GM21737 (cell line): ENCODE results near the gene COX14.
A peak's percentile ranks its signal among the peaks of the same experiment; 100 is the strongest.
"Not testable (repeated sequence)": the region's sequence is repeated elsewhere in the genome, so short reads cannot be mapped to it uniquely, and the experiment has no call there.

ENCODE experiments used
- ATAC-seq: cut with Tn5 transposase; IDR thresholded peaks from one replicate; pipeline ENCODE4 v1.9.1; 2021; ENCODE audit warnings: mild to moderate bottlenecking, moderate library complexity; ENCODE audit not compliant: unreplicated experiment

COX14 gene

DNA sequence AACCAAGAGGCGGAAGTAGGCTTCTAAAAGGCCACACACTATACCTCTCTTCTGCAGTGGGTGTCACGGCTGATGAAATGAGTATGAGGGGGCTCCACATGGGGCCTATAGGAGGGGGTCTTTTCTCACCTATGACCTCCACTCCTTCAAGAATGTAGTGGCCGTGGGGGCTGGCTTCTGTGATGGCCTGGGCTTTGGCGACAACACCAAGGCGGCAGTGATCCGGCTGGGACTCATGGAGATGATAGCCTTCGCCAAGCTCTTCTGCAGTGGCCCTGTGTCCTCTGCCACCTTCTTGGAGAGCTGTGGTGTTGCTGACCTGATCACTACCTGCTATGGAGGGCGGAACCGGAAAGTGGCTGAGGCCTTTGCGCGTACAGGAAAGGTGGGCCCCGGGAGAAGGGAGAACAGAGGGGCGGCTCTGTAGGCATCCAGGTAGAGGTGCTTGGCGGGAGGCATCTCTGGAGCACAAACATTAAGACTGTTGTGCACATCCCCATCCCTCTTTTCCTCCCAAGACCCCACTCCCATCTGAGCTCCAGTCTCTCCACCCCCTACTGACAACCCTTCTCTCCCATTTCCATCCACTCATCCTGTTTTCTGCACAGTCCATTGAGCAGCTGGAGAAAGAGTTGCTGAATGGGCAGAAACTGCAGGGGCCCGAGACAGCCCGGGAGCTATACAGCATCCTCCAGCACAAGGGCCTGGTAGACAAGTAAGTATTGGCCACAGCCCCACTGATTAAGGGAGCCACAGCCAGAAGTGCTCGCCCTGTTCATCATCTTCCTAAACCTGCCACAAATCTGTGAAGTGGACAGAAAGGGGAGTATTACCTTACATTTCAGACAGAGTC, 4.4 kb upstream of the COX14 start:
- ATAC-seq: no peak

- ATAC-seq: no peak
These were observed 2.7 kb upstream of the COX14 start for GRCh38 chr12:50109319-50109718.

- no peak for ATAC-seq
These were observed 1.8 kb upstream of the COX14 start for GRCh38 chr12:50110127-50110761.

GRCh38 chr12:50110762-50111351, 1.2 kb upstream of the COX14 start:
- ATAC-seq: peak; percentile 18

DNA sequence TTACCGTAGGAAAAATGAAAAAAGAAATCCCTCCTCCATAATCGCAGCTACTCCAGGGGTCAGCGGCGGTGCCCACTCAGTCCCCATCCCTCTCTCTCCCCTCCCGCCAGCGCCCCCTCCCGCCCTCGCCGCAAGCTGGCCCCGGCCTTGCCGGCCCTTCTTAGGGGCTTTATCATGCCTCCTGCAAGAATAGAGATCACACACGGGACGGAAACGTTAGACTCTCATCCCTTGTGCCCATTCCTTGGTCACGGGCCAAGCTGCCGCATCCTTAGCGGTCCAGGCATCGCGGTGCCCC, 692 bp upstream of the COX14 start:
- ATAC-seq: peak; percentile 4

DNA sequence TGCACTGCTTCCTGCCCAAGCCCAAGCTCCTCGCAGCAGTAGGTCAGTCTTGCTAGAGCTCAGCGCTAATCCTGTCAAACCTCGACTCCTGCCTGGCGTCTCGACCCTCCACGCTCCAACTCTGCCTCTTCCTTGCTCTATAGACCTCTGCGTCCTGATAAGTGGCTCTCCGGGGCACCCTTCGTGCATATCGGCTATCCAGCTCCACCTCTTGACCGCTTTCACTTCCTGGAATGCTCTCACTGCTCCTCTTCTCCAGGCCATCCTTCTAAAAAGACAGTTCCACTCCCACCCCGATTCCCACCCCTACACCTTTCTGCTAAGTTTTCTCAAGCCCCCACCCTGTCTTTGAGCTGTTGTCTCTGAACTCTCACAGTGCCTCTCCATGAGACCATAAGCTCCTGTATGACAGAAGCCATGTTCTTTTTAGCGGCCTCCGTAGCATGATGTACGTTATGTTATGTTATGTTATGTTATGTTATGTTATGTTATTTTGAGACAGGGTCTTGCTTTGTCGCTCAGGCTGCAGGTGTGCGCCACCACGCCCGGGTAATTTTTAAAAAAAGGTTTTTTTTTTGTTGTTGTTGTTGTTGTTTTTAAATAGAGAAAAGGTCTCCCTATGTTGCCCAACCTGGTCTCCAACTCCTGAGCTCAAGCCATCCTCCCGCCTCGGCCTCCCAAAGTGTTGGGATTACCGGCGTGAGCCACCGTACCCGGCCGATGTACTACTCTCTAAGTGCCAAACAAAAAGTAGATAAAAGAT, 601 bp downstream of the COX14 start:
- no peak for ATAC-seq

DNA sequence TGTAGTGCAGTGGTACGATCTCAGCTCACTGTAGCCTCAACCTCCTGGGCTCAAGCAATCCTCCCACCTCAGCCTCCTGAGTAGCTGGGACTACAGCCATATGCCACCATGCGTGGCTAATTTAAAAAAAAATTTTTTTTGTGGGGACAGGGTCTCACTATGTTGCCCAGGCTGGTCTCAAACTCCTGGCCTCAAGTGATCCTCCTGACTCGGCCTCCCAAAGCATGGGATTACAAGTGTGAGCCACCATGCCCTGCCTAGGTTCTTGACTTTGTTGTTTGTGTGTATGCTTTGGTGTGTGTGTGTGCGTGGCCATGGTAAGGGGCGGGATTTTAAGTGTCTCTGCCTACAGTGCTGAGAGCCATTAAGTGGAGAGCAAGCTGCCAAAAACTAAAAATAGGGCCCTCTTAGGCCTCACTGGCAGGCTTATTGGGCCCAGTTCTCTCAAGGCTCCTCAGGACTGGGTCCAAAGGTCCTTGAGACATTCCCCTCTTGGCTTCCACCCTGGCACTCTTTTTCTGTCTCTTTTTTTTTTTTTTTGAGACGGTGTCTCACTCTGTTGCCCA, 5.1 kb downstream of the COX14 start:
- ATAC-seq: no peak

DNA sequence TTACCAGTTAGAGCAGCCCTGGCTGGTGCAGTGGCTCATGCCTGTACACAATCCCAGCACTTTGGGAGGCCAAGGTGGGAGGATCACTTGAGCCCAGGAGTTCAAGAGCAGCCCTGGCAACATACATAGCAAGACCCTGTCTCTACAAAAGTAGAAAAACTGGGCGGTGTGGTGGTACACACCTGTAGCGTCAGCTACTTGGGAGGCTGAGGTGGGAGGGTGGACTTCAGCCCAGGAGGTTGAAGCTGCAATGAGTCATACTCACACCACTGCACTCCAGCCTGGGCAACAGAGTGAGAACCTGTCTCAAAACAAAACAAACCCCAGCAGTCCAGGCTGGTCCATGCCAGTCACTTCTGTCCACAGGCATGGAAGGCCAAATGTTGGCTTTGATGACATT, 7.4 kb downstream of the COX14 start:
- no peak for ATAC-seq

GRCh38 chr12:50120521-50120920, 8.5 kb downstream of the COX14 start:
- no peak for ATAC-seq

DNA sequence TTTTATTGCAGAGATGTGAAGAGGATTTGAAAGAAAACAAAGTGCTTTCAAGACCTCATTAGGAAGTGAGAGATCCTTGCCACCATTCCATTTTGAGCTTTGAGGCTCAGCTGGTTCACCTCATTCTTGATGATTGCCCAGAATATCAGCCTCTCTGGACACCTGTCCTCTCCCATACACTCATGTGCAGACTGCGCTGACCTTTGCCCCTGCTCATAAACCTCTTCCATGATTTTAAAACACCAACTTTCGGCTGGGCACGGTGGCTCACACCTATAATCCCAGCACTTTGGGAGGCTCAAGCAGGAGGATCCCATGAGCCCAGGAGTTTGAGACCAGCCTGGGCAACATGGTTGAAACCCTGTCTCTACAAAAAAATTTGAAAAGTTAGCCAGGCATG, 8.9 kb downstream of the COX14 start:
- ATAC-seq: no peak

GRCh38 chr12:50121641-50122040, 9.6 kb downstream of the COX14 start:
- ATAC-seq: no peak

- no peak for ATAC-seq
These were observed 11.2 kb downstream of the COX14 start for GRCh38 chr12:50123203-50123602.

- ATAC-seq: no peak
These were observed 15.5 kb downstream of the COX14 start for GRCh38 chr12:50127546-50127945.

DNA sequence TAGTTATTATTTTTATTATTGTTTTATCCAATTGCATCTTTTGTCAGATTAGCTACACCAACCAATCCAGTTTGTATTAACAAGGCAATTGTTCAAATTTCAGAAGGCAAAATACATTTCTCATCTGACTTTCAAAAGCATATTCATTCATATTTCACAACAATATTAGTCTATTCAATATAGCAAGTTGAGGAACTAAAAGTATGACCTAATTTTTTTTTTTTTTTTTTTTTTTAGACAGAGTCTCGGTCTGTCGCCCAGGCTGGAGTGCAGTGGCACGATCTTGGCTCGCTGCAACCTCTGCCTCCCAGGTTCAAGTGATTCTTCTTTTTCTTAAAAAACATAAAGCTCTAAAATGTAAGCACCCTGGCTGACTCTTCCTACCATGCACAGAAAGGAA, 17.3 kb downstream of the COX14 start:
- ATAC-seq: no peak

DNA sequence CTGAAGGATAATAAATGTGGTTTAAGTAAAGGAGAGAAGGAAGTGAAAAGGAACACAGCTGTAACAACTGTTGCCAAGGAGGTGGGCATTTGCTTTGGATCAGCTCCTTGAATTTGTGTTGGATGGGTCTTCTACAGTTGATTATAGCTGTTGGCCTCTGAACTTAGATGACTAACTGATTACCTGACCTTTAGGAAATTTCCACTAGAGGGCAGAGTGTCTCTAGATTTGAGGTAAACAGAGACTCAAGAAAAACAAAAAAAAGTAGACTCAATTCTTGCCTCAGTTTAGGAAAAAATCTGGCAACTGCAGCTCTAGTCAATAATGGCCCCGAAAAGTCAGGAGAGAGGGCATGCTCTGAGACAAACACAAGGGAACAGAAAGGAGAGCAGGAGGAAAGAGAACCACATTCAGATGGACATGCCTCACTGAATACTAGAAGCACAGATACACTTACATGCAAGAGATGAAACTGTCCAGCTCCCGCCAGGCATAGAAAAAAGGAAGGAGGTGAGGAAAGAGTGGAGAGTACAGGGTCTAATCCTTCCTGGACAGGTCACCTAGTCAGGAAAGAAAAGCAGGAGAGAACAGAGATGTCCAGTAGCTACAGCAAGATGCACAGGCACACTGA, 20.6 kb downstream of the COX14 start:
- ATAC-seq: no peak

- no peak for ATAC-seq
These were observed 31.0 kb downstream of the COX14 start for GRCh38 chr12:50142993-50143392.

DNA sequence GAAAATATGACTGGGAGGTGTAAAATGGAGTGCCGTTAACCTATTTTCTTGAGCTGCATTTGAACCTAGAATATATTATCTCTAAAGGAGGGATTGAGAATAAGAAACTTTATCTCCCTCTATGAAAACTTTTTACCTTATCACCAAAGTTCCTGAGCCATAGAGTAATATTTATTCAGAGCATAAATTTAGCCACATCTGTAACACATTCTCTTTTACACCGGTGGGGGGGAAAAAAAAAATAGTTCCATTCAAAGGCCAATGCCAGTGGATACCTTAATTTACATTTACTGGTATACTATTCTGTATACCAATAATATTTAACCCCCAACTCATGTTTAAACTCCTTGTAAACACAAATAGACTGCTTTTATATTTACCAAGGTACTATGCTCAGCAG, 33.4 kb downstream of the COX14 start:
- no peak for ATAC-seq

GRCh38 chr12:50147281-50147680, 35.2 kb downstream of the COX14 start:
- no peak for ATAC-seq

DNA sequence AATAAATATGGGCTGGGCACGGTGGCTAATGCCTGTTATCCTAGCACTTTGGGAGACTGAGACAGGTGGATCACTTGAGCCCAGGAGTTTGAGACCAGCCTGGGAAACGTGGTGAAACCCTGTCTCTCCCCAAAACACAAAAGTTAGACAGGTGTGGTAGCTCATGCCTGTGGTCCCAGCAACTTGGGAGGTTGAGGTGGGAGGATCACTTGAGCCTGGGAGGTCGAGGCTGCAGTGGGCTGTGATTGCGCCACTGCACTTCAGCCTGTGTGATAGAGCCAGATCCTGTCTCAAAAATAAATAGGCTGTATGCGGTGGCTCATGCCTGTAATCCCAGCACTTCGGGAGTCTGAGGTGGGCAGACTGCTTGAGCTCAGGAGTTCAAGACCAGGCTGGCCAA, 36.0 kb downstream of the COX14 start:
- ATAC-seq: not testable (repeated sequence)

DNA sequence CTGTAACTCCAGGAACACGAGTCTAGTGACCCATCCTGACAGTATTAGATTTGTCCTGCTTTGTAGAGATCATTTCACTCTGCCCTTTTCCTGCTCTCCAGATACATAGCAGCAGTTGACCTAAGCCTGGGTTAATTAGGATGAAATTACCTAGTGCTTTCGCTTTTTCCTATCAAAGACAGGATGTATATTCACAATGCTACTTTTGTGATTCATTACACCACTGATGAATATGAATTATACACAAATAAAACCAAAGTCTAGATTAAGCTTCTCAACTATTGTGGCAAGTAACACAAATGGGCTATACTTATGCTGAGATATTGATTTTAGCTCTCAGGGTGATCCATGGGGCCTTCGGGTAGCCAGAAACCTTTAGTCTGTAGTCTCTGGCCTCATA, 37.3 kb downstream of the COX14 start:
- no peak for ATAC-seq
